NCI-H2171 (cell line): ENCODE results near the gene NHERF1.
A peak's percentile ranks its signal among the peaks of the same experiment; 100 is the strongest.

Source experiments
- DNase-seq: peaks from one replicate; lab custom pipeline; 2025; lab: John Stamatoyannopoulos, UW

Gene NHERF1

DNA sequence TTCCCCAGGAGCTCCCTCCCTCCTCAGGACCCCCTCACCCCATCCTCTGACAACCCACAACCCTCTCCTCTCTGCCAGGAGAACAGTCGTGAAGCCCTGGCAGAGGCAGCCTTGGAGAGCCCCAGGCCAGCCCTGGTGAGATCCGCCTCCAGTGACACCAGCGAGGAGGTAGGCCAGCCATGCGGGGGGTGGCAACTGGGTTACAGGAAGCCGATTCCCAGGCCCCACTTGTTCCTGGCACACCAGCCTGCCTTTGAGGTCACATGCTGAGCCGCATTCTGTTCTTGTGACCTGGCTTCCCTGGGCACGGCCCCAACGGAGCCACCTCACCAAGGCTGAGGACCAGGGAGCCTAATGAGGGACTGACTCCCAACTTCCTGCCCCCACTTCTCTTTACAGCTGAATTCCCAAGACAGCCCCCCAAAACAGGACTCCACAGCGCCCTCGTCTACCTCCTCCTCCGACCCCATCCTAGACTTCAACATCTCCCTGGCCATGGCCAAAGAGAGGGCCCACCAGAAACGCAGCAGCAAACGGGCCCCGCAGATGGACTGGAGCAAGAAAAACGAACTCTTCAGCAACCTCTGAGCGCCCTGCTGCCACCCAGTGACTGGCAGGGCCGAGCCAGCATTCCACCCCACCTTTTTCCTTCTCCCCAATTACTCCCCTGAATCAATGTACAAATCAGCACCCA, 19.8 kb downstream of the NHERF1 start:
- DNase-seq: no peak

DNA sequence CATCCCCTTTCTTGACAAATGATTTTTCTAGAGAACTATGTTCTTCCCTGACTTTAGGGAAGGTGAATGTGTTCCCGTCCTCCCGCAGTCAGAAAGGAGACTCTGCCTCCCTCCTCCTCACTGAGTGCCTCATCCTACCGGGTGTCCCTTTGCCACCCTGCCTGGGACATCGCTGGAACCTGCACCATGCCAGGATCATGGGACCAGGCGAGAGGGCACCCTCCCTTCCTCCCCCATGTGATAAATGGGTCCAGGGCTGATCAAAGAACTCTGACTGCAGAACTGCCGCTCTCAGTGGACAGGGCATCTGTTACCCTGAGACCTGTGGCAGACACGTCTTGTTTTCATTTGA, 20.3 kb downstream of the NHERF1 start:
- no peak for DNase-seq

DNA sequence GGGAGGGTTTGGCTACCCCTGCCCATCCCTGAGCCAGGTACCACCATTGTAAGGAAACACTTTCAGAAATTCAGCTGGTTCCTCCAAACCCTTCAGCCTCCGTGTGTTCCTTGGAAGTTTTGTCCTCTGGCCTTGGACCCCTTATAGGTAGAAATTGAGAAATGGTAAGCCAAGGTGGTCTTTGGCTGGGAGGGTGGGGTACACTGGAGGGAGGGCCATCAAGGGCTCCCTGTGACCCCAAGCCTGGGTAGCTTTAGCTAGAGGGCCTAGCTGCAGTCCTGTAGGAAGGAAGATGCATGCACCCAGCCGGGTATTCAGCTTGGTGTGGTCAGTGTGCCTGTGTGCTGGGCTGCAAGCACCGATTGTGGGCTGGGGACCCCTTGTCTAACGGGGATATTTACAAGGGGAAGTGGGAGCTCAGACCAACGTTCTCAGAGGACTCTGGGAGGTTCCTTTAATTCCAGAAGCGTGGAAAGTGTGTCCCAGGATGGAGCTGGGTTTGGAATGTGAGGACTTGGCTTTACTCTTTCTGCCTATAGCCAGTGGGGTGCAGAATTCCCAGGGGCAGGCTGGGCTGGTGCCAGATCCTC, 20.9 kb downstream of the NHERF1 start:
- DNase-seq: no peak

DNA sequence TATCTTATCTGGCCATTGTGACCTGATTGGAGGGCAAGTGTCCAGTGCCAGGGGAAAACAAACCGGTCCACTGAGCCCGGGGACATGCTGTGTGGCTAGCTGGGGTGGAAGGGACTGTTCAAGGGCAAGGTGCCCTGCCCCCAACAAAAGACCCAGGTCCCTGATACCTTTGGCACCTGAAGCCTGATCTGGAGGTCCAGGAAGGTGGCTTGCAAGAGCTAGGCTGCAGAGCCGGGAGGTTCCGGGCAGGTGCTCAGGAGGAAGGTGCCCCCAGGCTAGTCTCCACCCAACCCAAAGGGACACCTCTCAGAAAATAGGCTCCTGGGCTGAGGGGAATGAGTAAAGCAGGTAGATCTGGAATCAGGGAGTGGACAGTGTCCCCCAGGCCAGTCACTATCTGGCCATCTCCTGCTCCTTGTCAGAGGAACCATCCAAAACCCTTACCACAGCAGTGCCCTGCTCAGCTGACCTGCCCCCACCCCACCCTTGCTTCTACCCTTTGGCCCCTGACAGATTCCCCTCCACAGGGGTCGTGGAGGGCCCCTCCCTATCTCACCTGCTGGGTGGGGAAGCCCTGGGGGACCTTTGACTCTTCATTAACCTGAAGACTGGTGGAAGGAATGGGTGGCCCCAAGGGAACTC, 21.5 kb downstream of the NHERF1 start:
- no peak for DNase-seq

DNA sequence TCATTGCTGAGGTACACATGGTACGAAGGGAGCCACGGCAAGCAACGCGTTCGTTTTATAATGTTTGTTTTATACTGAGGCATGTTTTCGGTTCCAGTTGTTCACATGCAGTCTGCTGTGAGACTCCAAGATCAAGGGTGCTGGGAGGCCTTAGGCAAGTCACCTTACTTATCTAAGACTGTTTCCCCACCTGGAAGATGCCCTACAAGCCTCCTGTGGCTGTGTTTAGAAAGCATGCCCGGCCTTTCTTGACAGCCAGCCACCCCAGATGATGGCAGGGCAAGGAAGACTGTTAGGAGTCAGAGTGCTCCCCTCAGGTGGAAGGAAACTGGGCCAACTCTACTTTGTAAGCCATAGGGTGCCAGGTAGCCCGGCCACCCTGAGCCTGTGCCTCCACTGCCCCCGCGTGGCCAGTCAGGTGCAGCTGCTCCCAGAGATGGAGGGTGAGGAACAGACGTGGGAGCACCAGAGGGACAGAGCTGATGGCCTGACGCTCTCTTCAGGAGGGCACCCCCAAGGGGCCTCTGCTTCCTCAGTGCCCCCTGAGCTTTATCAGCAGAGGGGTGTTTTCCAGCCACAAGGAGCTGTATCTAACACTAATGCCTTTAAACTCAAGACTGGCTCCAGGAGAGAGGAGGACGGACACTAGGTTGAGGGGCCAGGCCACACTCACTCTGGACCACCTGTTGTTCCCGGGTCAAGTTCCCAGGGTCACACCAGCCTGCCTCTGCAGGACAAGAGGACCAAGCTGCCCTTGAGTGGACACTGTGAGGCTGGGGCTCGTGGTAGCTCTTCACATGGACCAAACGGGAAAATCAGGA, 22.3 kb downstream of the NHERF1 start:
- DNase-seq: peak; percentile 66

DNA sequence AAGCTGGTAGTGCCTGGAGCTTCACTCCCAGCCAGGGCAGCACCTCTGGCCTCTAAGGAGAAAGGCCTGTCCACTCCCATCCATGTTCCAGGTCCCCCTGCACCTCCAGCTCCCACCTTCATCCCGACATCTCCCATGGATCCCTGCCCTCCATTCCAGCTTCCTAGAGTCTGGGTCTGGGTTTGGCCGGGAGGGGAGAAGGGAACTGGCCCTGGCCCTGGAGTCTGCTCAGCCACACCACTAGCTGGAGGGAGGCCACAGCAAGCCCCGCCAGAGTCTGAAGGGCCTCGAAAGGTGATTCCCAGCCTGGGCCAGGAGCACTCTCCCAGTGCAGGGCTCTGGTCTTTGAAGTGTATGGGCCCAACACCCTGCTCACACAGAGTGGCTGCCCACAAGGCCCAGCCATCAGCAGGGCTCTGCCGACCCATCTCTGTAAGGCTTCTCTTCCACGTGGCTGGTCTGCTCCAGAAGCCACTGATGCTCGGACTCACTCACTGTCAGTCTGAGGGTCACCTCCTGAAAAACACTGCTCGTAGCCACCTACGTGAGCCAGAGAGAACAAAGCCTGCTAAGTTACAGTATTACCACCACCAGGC, 23.0 kb downstream of the NHERF1 start:
- no peak for DNase-seq

DNA sequence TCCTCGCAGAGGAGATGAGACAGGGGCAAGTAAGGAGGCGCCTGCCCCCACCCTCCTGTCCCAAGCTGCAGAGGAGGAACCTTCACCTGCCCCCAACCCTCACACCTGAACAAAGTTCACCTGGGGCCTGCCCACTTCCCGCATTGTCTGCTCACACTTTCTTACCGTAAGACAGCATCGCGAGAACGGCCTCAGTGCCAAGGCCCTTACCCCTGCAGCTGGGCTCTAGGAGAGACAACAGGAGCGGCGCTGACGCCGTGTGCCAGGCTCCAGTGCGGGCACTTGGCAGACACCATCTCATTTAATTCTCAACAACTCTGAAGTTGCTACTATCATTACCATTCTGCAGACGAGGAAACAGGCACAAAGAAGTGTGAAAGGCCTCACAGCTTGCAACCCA, 23.6 kb downstream of the NHERF1 start:
- DNase-seq: no peak

DNA sequence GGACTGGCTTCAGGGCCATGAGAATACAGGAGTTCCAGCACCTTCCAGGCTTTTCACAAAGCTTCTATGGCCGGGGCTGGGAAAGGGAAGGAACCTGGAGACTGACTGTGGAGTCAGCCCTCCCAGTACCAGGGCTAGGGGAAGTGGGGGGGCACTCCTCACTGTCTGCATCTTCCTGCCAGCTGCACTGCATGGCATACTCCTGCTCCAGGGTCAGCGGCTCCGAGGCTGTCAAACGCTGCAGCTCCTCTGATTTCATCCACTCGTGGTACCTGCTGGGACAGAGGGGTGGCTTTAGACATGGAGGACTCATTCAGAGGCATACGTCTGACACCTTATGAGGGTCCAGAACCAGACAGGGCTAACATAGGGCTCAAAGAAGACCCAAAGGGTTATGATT, 25.0 kb downstream of the NHERF1 start:
- no peak for DNase-seq

DNA sequence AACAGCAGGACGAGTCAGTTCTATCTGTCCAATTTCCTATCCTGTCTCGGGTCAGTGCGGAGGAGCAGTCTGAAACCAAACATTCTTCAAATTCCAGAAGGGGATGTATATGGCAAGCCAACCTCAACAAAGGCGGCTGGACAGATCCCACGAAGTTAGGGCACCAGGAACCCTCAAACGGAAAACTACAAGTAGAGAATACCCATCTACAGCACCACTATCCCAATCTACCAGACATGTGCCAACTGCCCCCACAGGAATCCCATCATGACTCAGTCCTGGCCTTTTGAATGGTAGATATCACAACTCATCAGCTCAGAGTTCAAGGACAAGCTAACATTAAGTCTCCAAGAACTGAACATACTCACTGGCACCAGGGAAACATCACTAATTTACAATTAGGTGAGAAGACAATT, 25.5 kb downstream of the NHERF1 start:
- no peak for DNase-seq

DNA sequence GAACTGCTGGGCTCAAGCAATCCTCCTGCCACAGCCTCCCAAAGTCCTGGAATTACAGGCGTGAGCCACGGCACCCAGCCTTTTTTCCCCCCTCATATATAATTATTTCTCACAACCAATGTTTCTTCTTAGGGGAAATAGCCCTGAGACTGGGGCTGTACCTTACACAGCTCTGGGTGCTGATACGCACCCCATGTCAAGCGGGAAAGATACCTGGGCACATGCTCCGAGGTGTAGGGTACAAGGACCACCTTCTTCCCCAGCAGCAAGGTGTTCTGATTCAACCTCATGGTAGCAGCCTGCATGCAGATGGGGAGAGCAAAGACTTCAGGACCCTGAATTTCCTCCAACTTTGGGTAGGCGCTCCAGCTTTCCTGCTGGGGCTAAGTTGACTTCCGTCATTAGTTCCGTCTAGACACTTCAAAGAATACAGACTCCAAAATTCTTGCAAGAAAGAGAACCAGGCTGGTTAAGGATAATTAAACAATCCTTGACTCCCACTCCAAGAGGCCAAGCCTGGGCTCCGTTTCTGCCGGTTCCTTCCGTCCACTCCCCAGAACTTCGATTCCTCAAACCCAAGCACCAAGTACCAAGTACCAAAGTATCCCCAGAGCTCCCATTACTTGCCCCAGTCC, 27.1 kb downstream of the NHERF1 start:
- DNase-seq: no peak

DNA sequence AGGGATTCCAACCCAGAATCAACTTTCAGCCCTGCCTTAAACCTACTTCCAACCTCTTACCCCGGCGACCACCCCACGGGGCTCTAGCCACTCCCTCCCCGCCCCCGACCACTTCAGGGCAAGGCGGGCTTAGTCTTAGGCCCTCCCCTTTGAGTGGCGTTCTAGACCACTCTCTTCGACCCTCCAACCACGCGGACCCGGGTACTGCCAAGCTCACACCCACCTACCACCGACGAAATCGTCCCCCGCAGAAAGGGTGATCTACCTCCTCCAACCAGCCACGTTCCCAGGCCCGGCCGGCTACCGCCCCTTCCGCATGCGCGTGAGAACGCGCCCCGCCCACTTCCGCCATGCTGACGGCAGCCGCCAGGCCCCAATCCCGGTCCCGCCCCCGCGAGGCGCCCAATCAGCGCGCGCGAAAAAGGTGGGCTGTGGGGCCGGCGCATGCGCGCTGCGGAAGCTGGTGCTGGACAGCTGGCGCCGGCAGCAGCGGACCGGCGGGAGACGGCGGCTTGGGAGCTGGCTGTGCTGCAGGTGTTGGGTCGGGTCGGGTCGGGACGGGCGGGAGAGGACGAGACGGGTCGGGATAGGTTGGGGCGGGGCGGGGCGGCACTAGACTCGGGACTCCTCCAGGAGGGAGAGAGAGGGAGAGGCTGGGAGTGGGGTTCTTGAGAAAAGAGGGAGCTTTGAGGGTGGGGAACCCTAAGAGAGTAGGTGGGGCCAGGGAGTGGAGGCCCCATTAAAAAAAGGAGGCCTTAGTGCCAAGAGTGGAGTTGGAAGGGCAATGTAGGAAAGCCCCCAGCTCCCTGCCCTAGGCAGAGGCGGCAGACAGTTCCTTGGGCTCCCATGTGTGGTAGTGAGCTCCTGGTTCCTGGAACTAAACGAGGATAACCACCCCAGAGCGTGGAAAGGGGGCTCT, 27.9 kb downstream of the NHERF1 start, which contains the start of gene NAT9:
Gene NAT9, minus strand, starts transcription at position 302 of the 919 bp plus-strand sequence. CDS start 647 bp downstream, outside the sequence.
- DNase-seq: peak; percentile 95

DNA sequence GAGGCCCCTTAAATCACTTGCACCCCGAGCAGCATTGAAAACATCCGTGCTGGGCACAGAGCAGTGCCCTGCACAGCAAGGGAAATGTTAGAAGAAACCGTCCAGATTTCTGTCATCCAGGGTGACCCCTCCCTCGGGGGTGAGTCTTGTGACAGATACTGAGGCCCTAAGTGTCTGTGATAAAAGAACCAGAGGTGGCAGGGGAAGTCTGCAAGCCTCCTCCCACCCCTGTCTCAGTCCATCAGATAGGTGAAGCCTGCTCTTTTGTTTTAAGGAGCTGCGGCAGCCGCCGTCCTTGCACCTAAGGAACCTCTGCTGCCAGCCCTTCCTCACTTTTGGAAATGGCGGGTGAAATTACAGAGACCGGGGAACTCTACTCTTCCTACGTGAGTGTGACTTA, 28.6 kb downstream of the NHERF1 start:
- DNase-seq: no peak

DNA sequence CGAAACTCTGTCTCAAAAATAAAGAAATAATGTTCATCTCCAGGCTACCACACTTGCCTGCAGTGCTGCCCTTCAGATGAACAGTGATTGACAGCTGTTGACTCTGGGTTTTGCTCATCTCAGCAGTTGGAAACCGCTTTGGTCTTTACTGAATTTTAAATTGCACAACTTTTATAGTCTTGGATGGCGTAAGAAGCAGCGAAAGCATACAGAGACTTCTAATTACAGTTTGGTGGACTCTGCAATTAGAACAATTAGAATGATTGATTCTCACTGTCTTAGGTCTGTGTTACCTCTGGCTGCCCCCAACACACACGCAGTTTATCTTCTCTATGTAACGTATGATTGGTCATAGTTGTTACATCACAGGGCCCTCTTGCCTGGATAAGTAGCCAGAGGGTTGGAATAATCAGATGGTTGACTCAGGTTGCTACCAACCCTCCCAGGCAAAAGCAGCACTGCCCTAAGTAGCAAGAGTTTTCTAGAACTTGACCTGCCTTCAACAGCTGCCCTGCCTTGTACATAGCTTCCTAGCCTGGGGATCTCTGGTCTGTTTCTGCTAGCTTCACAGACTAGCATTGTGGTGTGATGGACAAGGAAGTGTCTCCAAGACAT, 29.6 kb downstream of the NHERF1 start:
- DNase-seq: no peak

DNA sequence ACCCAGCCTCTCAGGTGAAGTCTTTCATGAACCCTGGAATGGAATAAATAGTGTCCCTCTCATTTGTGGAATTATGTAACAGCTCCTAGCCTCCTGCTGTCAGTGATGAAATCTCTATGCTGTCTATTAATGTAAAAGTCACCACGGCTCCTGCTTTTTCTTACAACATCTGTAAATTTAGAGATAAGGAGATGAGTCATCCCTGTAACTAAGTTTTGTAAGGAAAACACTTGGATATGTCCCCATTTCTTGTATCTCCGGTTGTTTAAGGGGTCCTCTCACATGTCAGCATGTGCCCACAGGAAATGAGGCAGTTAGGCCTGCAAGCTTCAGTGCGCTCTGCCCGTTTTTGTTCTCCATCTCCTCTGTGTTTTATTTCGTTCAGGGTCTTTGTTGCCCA, 30.5 kb downstream of the NHERF1 start:
- DNase-seq: no peak

DNA sequence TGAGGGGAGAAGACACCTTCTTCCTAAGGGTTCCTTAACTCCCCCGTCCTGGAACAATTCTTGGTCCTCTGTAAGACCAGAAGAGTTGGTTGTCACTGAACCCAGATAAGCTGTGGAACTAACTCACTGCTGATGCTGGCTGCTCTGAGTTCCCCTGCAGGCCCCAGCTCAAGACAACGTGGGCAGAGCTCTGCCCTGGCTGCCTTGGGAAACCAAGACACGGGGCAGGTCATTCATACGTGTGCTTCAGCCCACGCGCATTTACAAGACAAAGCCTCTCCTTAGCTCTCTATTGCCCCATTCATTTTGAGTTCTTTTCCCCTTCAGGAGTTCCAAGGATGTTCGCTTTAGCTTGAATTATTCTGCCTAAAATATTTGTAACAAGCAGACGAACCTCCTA, 31.1 kb downstream of the NHERF1 start:
- DNase-seq: no peak

DNA sequence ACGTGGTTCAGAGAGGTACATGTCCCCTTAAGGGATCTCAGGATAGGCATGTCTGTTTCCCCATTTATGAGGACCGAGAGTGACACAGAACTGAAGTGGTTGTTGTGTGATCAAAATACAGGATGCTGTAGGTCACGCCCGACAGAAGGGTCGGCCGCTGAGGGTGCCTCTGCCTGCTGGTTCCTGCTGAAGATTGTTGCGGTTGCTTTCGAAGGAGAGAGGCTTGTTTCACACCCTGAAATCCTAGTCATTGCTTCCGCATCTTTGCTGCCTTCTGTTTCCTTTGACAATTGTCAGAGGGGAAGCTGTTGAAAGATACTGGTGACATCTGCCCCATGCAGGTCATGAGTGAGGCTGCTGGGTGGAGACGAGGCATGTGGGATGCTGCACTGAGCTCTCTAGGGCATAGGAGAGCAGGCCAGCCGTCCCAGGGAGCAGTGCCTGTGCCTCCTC, 31.5 kb downstream of the NHERF1 start:
- DNase-seq: no peak

DNA sequence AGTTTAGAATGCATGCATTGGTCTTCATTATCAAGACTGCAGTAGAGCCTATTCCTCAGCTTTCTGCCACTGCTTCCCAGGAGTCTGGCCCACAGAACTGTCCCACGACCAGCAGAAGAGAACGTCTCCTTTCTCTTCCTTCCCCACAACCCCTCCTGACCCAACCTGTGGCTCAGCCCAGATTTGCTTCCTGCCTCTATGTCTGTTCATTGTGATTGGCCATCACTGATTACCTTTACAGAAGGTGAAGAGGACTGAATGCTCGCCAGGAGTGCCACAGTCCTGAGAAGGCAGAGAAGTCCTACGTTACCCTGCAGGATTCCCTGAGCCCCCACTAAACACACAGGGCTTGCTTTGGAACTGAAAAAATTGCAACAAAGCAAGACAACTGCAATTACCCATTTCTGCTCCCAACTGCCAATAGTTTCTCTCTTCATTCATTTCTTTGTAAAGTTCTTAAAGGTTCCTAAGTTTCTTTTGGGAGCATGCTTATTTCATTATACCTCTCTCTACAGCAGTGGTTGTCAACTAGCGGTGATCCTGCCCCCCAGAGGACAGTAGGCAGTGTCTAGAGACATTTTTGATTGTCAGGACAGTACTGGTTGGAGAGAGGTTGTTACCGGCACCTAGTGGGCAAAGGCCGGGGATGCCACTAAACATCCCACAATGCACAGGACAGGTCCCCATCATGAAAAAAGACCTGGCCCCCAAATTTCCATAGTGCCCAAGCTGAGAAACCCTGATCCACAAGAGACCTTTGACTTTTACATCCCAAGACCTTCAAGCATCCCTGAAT, 32.2 kb downstream of the NHERF1 start:
- DNase-seq: no peak

DNA sequence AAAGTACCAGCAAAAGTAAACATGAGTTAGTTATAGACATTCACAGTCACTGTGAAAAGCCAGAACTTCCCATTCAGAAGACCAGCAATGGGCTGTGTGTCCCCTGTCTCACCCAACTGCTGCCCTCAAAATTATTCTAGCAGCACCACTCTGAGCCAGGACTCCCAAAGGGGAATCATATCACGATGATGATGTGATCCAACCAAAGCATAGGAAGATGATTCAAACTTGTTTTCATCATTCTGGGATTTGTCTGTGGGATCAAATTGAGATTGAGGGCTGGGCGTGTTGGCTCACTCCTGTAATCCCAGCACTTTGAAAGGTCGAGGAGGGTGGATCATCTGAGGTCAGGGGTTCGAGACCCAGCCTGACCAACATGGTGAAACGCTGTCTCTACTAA, 34.1 kb downstream of the NHERF1 start:
- DNase-seq: no peak

DNA sequence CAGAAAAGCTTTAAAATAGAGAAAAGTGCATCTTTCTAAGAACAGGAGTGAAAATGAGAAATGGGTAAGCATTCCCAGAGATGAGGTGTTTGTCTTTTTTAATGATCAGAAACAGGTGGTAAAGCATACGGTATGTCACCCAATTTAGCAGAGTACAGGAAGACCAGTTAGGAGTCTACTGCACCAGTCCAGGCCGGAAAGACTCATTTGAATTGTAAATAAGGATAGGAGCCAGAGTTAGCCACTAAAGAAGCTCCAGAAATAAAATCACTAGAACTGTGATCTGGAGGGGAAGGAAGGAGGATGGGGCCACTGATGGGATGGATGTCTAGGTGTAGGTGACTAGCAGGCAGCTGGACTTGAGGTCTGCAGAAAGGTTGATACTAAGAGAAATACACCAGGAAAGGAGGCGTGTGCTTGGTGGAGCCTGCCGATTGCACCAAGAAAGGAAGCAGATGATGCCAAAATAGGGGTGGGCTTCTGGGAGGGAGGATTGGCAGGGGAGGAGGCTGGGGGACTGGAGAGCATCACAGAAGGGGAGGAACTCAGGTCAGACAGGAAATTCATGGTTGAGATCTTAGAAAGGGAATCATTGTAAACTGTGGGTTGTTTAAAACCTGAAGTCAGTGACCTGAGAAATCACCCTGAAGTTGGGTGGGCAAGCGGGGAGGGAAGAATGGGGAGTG, 35.8 kb downstream of the NHERF1 start:
- DNase-seq: no peak
